ENCODE data around the gene DUSP14.

DUSP14 gene

DNA sequence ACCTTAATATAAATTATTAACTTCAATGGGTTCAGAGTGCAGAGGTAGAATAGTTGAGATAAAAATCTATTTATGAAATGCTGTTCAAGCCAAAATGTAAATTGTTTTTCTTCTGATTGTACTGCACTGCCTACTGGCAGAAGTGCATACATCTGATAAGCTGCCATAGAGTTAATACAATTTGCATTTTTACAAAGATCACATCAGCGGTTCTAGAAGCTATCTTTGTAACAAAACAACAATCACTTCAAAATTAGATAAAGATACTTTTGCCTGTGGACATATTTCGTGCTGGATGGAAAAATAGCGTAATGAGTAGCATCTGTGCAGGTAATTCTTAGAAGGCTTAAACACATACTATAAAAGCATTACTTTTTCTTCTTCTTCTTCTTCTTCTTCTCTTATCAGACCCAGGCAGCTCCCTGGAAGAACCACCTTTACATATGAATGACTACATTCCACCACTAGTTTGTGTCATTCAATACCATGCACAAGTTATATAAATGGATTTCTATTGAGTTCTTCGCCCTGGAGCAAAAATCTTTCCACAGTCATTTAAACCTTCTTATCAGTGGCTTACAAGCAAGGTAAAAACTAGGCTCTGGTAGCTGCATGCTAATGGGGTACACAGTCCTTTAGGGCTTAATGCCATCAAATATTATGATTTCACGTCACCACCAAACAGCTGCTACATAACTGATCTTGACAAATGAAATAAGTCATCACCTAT, 72.5 kb downstream of the DUSP14 start:
- DNase-seq (ENCODE audit: low read depth), result no peak

Data from fibroblast of gingiva (primary cell).